Activated naive CD8-positive, alpha-beta T cell treated with anti-CD3 and anti-CD28 coated beads, Interleukin-2, amount 10 ng/mL, durations not matched to agents 7 days and 5 days (primary cell): ENCODE measurements around the gene RAP2B. TPM values are rescaled to one million over a fixed set of nuclear protein-coding genes. Genes with fewer than 3 reads are reported as not detected.
"Not testable (repeated sequence)": the region's sequence is repeated elsewhere in the genome, so short reads cannot be mapped to it uniquely, and the experiment has no call there.

Experiments
- ATAC-seq: fragments of 150-1000 bp; cut with Tn5 transposase; one replicate; pipeline ENCODE4 v1.10.0; 2021; ENCODE audit warnings: low read depth, moderate library complexity
- POLR2A ChIA-PET: fragments of 350-600 bp; sonication (Branson Sonifier 250); formaldehyde crosslinking; loops from one replicate; lab custom pipeline; 2021; ENCODE audit warnings: antibody characterized with exemption; lab: Charles Lee
- DNase-seq: peaks from one replicate; pipeline ENCODE4 v3.0.0; 2021
- H3K27ac Mint-ChIP-seq: one replicate; pipeline ENCODE4 v1.8.0; 2022; ENCODE audit warnings: mild to moderate bottlenecking, mixed read lengths
- H3K27me3 Mint-ChIP-seq: one replicate; pipeline ENCODE4 v1.8.0; 2022; ENCODE audit warnings: mild to moderate bottlenecking, moderate library complexity, mixed read lengths
- H3K36me3 Mint-ChIP-seq: one replicate; pipeline ENCODE4 v1.8.0; 2021; ENCODE audit warnings: mild to moderate bottlenecking, mixed read lengths
- H3K4me1 Mint-ChIP-seq: one replicate; pipeline ENCODE4 v1.8.0; 2021; ENCODE audit warnings: mixed read lengths
- H3K4me3 Mint-ChIP-seq: one replicate; pipeline ENCODE4 v1.8.0; 2022; ENCODE audit warnings: mild to moderate bottlenecking, moderate library complexity, mixed read lengths
- H3K9me3 Mint-ChIP-seq: one replicate; pipeline ENCODE4 v1.8.0; 2021; ENCODE audit warnings: mixed read lengths
- total RNA-seq, 2 experiments: library from RNA; stranded (reverse); gene quantifications; one replicate each; pipeline ENCODE4 v1.2.3, GENCODE V29; 2021

The RAP2B gene
- 10 to 100 TPM; 19.3 to 20.7 TPM for total RNA-seq

DNA sequence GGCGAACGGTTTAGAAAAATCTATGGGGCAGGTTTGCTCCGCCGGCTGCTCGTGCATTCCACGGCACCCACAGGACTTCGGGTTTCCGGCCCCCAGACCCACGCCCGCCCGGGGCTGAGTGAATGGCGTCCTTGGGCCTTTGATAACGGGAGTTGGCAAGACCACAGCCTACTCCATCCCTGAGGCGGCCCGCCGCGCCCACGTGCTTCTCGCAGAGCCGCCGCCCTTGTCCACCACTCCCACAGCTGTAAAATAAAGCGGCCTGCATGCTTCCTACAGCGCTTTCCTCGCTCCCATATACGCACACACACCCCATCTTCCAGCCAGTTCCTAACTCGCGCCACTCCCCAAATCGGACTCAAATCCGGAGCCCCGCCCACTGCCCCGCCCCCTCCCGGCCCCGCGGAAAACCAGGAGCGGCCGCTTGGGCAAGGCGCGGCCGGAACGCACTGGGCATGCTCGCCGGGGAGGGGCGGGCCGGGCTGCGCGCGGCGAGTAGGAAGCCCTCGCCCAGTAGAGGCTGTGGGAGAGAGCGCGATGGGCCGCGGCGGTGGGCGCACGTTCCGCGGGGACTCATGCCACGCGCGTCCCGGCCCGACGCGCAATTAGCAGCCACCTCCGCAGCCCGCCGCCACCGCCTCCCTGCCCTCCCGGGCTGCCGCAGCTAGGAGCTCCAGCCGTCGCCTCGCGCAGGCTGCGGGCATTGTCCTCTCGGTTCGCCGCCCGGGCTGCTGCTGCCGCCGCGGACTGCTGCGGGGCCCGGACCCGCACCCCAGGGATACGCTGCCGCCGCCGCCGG, at the start of gene RAP2B:
Gene RAP2B (plus strand): TSS at position 513 of the 799 bp plus-strand sequence. CDS start 468 bp downstream, outside the sequence.
- peaks cover 31% of the 10 kb centered on the region for H3K4me1 Mint-ChIP-seq
- POLR2A ChIA-PET, result interaction anchor here (0.8 to 6.9 kb wide), 10 partner anchors 8 to 463 kb away, joined by 3 to 60 read pairs (median 6); no protein-coding TSS in a partner anchor
- no peaks in the 10 kb centered on the region for H3K27me3 Mint-ChIP-seq
- peak within 1 kb of the TSS; percentile 96 for H3K4me3 Mint-ChIP-seq
- H3K27ac Mint-ChIP-seq, result peak within 1 kb of the TSS; percentile 99
- no peaks in the 10 kb centered on the region for H3K9me3 Mint-ChIP-seq
- H3K36me3 Mint-ChIP-seq, result peaks cover 5% of the 10 kb centered on the region
- ATAC-seq (peak; percentile 66), DNase-seq (peak; percentile 93)

- Mint-ChIP-seq H3K27ac (no peak overlapping the region), H3K36me3 (no peaks in the 10 kb centered on the region), H3K27me3 (no peaks in the 10 kb centered on the region), H3K4me1 (no peaks in the 10 kb centered on the region), H3K9me3 (peaks cover 3% of the 10 kb centered on the region), H3K4me3 (no peak overlapping the region)
- ATAC-seq (no peak), DNase-seq (no peak)
- POLR2A ChIA-PET, result no interaction called here
These were observed 48.5 kb upstream of the RAP2B start for GRCh38 chr3:153113541-153113940.

GRCh38 chr3:153114270-153114669, 47.8 kb upstream of the RAP2B start:
- H3K27ac Mint-ChIP-seq, H3K36me3 Mint-ChIP-seq, POLR2A ChIA-PET: not testable (repeated sequence)

DNA sequence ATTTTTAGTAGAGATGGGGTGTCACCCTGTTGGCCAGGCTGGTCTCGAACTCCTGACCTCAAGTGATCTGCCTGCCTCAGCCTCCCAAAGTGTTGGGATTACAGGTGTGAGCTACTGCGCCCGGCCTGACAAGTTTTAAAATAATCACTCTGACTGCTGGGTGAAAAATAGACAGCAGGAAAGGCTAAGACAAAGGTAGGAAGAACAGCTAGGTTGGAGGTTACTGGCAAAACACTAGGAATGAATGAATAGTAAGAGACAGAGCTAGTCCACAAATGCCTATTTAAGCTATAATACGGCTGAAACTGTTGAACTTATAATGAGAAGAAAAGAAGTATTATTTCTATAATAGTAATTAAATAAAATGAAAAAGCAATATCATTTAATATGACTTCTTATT, 46.7 kb upstream of the RAP2B start:
- POLR2A ChIA-PET, result no interaction called here
- no peaks in the 10 kb centered on the region for H3K27me3 Mint-ChIP-seq
- H3K27ac Mint-ChIP-seq, result no peak overlapping the region
- DNase-seq (no peak), ATAC-seq (no peak)
- H3K4me3 Mint-ChIP-seq, result no peak overlapping the region
- no peaks in the 10 kb centered on the region for H3K4me1 Mint-ChIP-seq
- no peaks in the 10 kb centered on the region for H3K36me3 Mint-ChIP-seq
- peaks cover 3% of the 10 kb centered on the region for H3K9me3 Mint-ChIP-seq

More at GRCh38 chr3:153114270-153114669, 47.8 kb upstream of the RAP2B start:
- H3K27me3 Mint-ChIP-seq, ATAC-seq, H3K9me3 Mint-ChIP-seq, H3K4me3 Mint-ChIP-seq, H3K4me1 Mint-ChIP-seq, DNase-seq: not testable (repeated sequence)

DNA sequence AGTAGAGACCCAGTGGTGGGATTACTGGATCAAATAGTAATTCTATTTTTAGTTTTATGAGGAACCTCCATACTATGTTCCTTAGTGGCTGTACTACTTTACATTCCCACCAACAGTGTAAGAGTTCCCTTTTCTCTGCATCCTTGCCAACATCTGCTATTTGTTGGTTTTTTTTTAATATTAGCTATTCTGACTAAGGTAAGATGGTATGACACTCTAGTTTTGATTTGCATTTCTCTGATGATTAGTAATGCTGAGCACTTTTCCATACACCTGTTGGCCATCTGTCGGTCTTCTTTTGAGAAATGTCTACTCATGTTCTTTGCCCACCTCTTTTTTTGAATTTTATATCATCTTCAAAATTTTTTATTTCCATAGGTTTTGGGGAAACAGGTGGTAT, 34.2 kb upstream of the RAP2B start:
- Mint-ChIP-seq H3K4me1 (peaks cover 1% of the 10 kb centered on the region), H3K27ac (no peak overlapping the region), H3K4me3 (no peak overlapping the region), H3K9me3 (peaks cover 3% of the 10 kb centered on the region), H3K27me3 (peaks cover 2% of the 10 kb centered on the region), H3K36me3 (peaks cover 3% of the 10 kb centered on the region)
- POLR2A ChIA-PET, result no interaction called here
- ATAC-seq (no peak), DNase-seq (no peak)

GRCh38 chr3:153129426-153129825, 32.6 kb upstream of the RAP2B start:
- H3K27ac Mint-ChIP-seq, result no peak overlapping the region
- peaks cover 3% of the 10 kb centered on the region for H3K9me3 Mint-ChIP-seq
- peaks cover 1% of the 10 kb centered on the region for H3K4me1 Mint-ChIP-seq
- DNase-seq, result no peak
- H3K36me3 Mint-ChIP-seq, result peaks cover 3% of the 10 kb centered on the region
- H3K4me3 Mint-ChIP-seq, result no peak overlapping the region
- POLR2A ChIA-PET, result no interaction called here
- H3K27me3 Mint-ChIP-seq, result peaks cover 2% of the 10 kb centered on the region
- ATAC-seq, result no peak

DNA sequence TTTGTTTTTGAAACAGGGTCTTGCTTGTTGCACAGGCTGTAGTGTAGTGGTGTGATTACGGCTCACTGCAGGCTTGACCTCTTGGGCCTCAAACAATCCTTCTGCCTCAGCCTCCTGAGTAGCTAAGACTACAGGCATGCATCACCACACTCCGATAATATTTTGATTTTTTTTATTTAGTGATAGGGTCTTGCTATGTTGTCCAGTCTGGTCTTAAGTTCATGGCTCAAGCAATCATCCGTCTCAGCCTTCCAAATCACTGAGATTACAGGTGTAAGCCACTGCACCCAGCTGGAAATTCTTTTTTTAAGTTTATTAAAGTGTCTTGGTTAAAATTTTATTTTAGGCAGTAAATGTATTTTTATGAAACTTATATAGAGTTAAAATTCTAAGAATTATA, 32.2 kb upstream of the RAP2B start:
- POLR2A ChIA-PET, result no interaction called here
- ATAC-seq (no peak), DNase-seq (no peak)
- Mint-ChIP-seq H3K27ac (no peak overlapping the region), H3K27me3 (peaks cover 2% of the 10 kb centered on the region), H3K36me3 (peaks cover 3% of the 10 kb centered on the region), H3K4me1 (peaks cover 1% of the 10 kb centered on the region), H3K9me3 (peaks cover 3% of the 10 kb centered on the region), H3K4me3 (no peak overlapping the region)

DNA sequence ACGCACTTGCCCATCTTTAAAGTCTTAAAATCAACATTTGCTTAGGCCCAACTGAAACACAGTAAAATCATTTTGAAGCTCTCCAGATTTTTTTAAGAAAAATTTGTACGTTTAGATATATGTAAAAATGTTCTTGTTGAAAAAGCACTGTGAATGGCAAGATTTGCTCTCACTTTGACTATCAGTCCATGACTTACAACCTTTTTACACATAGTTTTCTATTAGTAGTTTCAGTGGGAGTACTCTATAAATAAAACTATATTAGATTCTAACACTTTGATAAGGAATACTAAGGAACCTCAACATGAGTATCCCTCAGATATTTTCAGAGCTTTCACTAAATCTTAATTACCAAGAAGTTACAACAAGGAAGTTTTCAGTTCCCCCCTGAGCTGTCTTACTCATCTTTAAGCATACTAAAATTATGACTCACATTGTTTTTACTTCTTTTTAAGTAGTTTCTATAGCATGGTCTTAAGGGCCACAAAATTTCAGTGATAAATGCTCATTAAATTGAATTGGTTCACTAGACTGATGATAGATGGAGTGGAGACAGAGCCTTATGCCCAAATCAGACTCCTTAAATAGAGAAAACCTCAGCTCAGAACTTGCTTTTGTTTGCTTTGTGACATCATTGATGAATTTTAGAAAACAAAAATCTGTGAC, 31.6 kb upstream of the RAP2B start:
- POLR2A ChIA-PET, result no interaction called here
- peaks cover 2% of the 10 kb centered on the region for H3K27me3 Mint-ChIP-seq
- H3K27ac Mint-ChIP-seq, result no peak overlapping the region
- peaks cover 3% of the 10 kb centered on the region for H3K9me3 Mint-ChIP-seq
- H3K4me3 Mint-ChIP-seq, result no peak overlapping the region
- peaks cover 1% of the 10 kb centered on the region for H3K4me1 Mint-ChIP-seq
- no peak for ATAC-seq
- peaks cover 3% of the 10 kb centered on the region for H3K36me3 Mint-ChIP-seq
- no peak for DNase-seq

GRCh38 chr3:153137626-153138025, 24.4 kb upstream of the RAP2B start:
- no peak for ATAC-seq
- no peak overlapping the region for H3K4me3 Mint-ChIP-seq

DNA sequence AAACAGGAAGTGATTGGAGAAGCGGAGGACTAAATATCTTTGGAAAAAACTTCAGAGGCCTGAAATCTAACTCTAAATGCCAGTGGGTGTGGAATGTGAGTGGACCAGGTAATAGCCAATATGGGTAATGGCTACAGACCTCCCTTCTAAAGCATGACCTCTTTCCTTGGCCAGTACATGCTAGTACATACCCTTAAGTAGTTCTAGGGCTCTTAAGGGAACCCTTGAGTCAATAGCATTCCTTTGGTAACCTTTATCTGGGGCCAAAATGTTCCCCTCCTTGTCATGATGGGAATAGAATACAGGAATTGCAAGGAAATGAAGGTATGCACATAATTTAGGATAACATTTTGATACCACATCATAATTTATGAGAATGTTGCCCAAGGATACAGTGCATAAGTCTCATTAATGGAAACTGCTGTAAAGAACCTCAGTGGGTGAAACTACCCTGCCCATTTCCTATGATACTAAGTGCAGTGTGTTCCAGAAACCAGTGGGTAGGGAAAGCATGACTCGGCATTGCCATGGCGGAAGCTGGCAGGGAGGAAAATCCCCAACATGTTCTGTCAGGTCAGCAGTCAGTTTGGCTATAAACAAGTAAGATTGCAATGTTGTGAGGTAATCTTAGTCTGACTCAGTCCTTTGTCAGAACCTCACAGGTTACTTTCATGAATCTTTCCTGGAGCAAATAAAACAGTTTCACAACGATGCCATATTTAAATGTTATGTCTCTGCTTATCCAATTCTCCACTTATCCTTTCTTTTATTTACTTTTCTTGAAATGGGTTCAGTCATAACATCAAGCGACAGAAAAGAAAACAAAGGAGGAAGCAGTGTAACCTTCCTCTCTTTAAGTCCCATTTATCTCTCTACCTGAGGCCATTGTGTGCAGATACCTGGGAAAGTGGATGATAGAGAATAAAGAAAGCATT, 23.5 kb upstream of the RAP2B start:
- ATAC-seq (no peak), DNase-seq (no peak)
- POLR2A ChIA-PET, result no interaction called here
- Mint-ChIP-seq H3K36me3 (no peaks in the 10 kb centered on the region), H3K27me3 (no peaks in the 10 kb centered on the region), H3K4me3 (no peak overlapping the region), H3K4me1 (peaks cover 7% of the 10 kb centered on the region), H3K9me3 (no peaks in the 10 kb centered on the region), H3K27ac (no peak overlapping the region)

More at GRCh38 chr3:153137626-153138025, 24.4 kb upstream of the RAP2B start:
- POLR2A ChIA-PET, result no interaction called here
- Mint-ChIP-seq H3K27me3 (no peaks in the 10 kb centered on the region), H3K36me3 (no peaks in the 10 kb centered on the region), H3K27ac (no peak overlapping the region), H3K4me1 (peaks cover 7% of the 10 kb centered on the region), H3K9me3 (no peaks in the 10 kb centered on the region)
- no peak for DNase-seq

GRCh38 chr3:153142961-153143360, 19.1 kb upstream of the RAP2B start:
- H3K27ac Mint-ChIP-seq, result no peak overlapping the region
- no peaks in the 10 kb centered on the region for H3K27me3 Mint-ChIP-seq
- ATAC-seq, result no peak
- no peaks in the 10 kb centered on the region for H3K36me3 Mint-ChIP-seq
- no peak overlapping the region for H3K4me3 Mint-ChIP-seq
- no peaks in the 10 kb centered on the region for H3K9me3 Mint-ChIP-seq
- no peak for DNase-seq
- POLR2A ChIA-PET, result no interaction called here
- peaks cover 5% of the 10 kb centered on the region for H3K4me1 Mint-ChIP-seq

DNA sequence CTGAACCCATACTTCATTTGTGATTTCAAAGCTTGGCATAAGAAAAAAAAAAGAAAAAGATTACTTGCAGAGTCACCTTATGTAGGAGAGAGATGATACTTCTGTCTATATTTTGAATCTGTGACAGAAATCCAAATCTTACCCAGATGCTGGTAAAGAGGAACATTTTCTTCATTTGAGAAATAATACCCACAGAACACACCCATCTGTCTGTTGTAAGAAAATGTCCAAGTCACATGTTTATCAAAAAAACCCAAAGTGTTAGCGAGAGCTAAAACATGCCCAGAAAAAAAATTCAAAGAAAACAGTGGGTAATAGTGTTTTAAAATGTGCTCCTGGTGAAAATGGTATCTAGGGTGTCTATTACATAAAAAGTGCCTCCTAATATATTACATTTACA, 18.0 kb upstream of the RAP2B start:
- Mint-ChIP-seq H3K9me3 (peaks cover 1% of the 10 kb centered on the region), H3K4me3 (no peak overlapping the region), H3K4me1 (peaks cover 2% of the 10 kb centered on the region), H3K36me3 (no peaks in the 10 kb centered on the region), H3K27me3 (no peaks in the 10 kb centered on the region), H3K27ac (no peak overlapping the region)
- DNase-seq (no peak), ATAC-seq (no peak)
- POLR2A ChIA-PET, result no interaction called here

GRCh38 chr3:153144779-153145178, 17.2 kb upstream of the RAP2B start:
- peaks cover 2% of the 10 kb centered on the region for H3K4me1 Mint-ChIP-seq
- DNase-seq, result no peak
- POLR2A ChIA-PET, result no interaction called here
- ATAC-seq, result no peak
- no peaks in the 10 kb centered on the region for H3K27me3 Mint-ChIP-seq
- H3K9me3 Mint-ChIP-seq, result peaks cover 1% of the 10 kb centered on the region
- no peak overlapping the region for H3K4me3 Mint-ChIP-seq
- no peaks in the 10 kb centered on the region for H3K36me3 Mint-ChIP-seq
- no peak overlapping the region for H3K27ac Mint-ChIP-seq
